Endothelial cell of umbilical vein (primary cell): ENCODE measurements around the gene GBE1.

ENCODE experiments used
- CTCF ChIP-seq, 2 donors: IDR thresholded peaks; 1 replicate in 1 of 2; 2 replicates in 1 of 2; pipeline ENCODE4 v1.5.1; 2011; ENCODE audit warnings: low read length in 2 of 2, mild to moderate bottlenecking in 2 of 2, moderate library complexity in 2 of 2, control low read depth in 1 of 2, inconsistent platforms in 1 of 2, low read depth in 1 of 2; ENCODE audit not compliant: insufficient read depth in 1 of 2; ENCODE audit errors: extremely low read depth in 1 of 2
- EZH2 ChIP-seq: IDR thresholded peaks from 2 replicates; pipeline ENCODE4 v1.6.1; 2012; ENCODE audit warnings: borderline replicate concordance, low read depth, mild to moderate bottlenecking, moderate library complexity, low read length, inconsistent platforms; ENCODE audit not compliant: severe bottlenecking
- FOS ChIP-seq: IDR thresholded peaks from 2 replicates; pipeline ENCODE4 v1.6.1; 2011; ENCODE audit warnings: mild to moderate bottlenecking, low read length, moderate library complexity, borderline replicate concordance; ENCODE audit not compliant: insufficient read depth
- MYC ChIP-seq: IDR thresholded peaks from one replicate; pipeline ENCODE4 v1.6.1; 2011; ENCODE audit warnings: mild to moderate bottlenecking, low read depth, low read length
- POLR2A ChIP-seq: IDR thresholded peaks from 2 replicates; pipeline ENCODE4 v1.6.1; 2012; ENCODE audit warnings: low read depth, mild to moderate bottlenecking, control low read depth, low read length
- POLR2AphosphoS5 ChIP-seq: IDR thresholded peaks from 2 replicates; pipeline ENCODE4 v1.6.1; 2012; ENCODE audit warnings: low read depth, mild to moderate bottlenecking, control low read depth, low read length, moderate library complexity; ENCODE audit not compliant: insufficient read depth

GRCh38 chr3:81668283-81668682, 93.2 kb downstream of the GBE1 start:
- no peak for TF ChIP-seq POLR2A
- no peak for TF ChIP-seq EZH2
- no peak for TF ChIP-seq CTCF (IDR thresholded peaks at IDR 0.05; ENCODE audit: extremely low read depth in 1 of 2, insufficient read depth in 1 of 2, low read depth in 1 of 2, low read length in 2 of 2)
- TF ChIP-seq MYC, result no peak
- no peak for TF ChIP-seq FOS
- no peak for TF ChIP-seq POLR2AphosphoS5
